ENCODE data around the gene TMEM119.

Gene TMEM119

DNA sequence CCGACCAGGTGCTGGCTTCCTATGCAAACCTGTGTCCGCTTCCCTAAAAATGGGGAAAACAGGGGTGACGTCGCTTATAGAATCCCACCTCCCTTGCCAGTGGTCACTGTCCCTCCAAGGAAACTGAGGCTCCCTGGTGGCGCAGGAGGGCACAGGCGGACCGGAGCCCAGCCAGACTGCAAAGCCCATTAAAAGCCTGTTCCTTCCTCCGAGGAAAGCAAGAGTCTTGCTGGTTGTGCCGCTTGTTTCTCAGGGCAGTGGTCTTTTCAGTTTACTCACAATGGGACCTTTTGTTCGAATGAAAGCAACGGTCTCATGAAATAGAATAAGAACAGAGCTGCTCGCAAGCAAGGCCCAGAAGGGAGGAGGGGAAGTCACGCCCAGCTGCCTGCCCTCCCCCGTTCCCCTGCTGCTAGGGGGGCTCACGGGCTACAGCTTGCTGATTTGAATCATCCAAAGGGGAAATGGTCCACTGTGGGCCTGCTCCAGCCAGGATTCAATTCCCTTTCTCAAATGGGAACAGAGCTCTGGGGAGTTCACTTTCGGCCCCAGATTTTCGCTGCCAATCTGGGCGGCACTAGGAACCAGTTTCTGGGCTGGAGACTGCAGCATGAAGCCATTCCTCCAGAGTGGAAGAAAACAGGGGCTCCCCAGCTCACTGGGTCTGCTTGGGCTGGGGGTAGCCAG is 40.4 kb upstream of the TMEM119 start:
- DNase-seq (ENCODE audit: low read depth), result no peak
- in situ Hi-C loops (cut with HindIII; ENCODE audit: low sequenced_read_pairs), result no loop called here
- no peak for TF ChIP-seq CTCF (IDR thresholded peaks at IDR 0.05; ENCODE audit: low read depth, low read length, missing control alignments)
- H3K4me3 ChIP-seq (ENCODE audit: low read depth, low read length), result no peak overlapping the region

DNA sequence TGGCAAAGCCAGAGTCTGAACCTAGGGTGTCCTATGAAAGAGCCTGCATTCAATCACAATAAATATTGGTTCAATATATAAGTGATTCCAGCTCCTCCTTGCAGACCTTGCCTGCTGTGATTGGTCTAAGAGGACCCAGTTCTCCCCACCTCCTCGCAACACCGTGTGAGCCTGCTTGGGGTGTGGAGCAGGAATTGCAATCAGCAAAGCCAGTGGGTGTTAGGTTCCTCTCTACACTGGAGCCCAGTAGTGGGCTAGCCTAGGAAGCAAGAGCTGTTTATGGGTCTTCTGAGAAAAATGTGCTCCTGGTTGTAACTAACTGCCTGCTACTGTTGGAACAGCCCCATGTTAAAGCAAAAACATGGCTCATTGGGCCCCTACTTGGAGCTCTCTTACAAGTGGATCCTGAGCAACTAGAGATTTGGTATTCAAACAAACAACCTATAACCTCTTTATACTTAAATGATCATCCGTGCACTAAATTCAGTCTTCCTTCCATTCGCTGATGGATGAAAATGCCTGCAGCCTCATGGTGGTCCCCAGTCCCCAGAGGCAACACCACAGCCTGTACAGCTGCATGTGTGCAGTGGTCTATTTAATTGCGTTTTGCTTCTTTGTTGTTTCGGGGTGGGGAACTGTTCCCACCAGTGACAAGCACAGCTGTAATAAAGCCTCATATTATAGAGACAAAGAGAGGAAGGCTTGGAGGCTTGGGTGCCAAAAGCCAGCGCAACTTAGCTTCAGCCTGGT is 39.5 kb upstream of the TMEM119 start:
- H3K4me3 ChIP-seq (ENCODE audit: low read depth, low read length), result no peak overlapping the region
- TF ChIP-seq CTCF (IDR thresholded peaks at IDR 0.05; ENCODE audit: low read depth, low read length, missing control alignments), result no peak
- in situ Hi-C loops (cut with HindIII; ENCODE audit: low sequenced_read_pairs), result no loop called here
- DNase-seq (ENCODE audit: low read depth), result no peak

DNA sequence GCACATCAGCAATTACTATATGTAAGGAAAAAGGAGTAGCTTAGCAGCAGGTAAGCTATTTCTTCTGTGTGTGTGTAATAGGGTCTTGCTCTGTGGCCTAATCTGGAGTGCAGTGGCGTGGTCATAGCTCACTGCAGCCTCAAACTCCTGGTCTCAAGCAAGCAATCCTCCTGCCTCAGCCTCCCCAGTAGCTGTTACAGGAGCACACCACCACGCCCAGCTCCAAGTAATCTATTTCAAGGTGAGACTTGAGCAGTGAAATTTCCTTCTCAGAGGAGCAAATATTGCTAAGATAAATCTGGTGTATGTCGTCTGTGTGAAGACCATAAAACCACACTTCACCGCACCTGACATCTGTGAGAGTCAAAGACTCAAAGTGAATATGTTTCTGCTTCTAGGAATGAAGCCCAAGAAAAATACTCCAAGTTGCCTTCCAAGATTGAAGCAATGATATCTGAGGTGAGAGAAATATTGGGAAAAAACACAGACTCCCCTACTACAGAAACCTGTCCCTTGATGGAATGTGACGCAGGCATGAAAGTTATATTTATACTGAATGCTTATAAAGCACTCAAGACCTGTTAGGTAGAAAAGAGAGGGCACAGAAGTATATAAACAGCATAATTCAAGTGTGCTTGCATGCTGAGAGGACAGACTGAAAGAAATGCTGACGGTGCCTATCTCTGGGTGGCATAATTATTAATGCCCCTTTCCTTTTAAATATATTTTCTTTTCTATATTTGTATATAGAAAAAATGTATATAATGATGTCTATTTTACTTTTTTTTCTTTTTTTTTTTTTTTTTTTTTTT is 38.3 kb upstream of the TMEM119 start:
- no peak overlapping the region for H3K4me3 ChIP-seq (ENCODE audit: low read depth, low read length)
- in situ Hi-C loops (cut with HindIII; ENCODE audit: low sequenced_read_pairs), result no loop called here
- no peak for TF ChIP-seq CTCF (IDR thresholded peaks at IDR 0.05; ENCODE audit: low read depth, low read length, missing control alignments)
- DNase-seq (ENCODE audit: low read depth), result no peak

DNA sequence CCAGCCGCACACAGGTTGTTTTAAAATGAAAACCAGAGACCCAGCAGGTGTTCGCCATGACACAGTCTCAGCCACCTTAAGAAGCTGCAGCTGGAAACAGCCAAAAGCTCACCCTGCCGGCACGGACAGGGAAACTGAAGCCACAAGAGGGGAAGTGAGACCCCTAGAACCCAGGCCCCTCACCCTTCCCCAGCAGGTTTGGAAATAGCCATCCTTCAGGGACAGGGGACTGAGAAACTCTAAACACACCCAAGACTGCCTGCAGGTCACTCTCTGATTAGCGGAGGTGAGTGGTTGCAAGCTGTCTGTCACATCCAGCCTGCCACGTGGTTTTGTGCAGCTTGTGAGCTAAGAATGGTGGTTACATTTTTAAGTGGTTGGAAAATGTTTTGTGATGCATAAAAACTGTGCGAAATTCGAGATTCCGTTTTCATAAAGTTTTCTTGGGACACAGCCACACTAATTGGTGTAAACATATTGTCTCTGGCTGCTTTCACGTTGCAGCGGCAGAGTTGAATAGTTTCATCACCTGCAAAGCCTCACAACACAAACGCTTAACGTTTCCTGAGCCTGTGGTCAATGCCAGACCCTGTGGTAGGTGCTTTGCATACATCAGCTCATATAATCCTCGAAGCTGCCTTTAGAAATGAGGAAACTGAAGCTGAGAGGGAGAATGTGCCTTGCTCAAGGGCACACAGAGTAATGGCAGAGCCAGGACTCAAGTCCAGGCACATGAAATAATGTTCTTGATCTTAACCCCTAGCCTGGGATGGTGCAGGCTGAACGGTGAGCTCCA is 37.5 kb upstream of the TMEM119 start:
- DNase-seq (ENCODE audit: low read depth), result no peak
- in situ Hi-C loops (cut with HindIII; ENCODE audit: low sequenced_read_pairs), result no loop called here
- TF ChIP-seq CTCF (IDR thresholded peaks at IDR 0.05; ENCODE audit: low read depth, low read length, missing control alignments), result no peak
- no peak overlapping the region for H3K4me3 ChIP-seq (ENCODE audit: low read depth, low read length)

DNA sequence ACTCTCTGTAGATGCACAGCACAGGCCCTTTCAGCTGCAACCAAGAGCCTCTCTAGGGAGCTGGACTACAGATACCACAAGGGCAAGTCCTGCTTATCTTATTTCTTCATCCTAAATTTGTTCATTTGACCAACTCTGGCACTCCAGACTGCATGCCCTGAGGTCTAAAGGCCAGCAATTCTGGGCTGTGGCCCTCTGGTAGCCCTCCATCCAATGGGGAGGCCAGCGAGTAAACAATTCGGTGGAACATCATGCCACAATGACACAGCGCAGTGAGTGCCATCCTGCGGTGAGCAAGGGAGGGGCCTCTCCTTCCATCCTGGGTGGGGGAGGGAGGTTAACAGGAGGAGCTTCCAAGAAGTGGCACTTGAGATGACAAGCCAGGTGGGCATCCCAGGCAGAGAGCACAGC is 36.5 kb upstream of the TMEM119 start:
- in situ Hi-C loops (cut with HindIII; ENCODE audit: low sequenced_read_pairs), result loop anchor here (5.0 kb wide), 1 partner anchor 72 kb away; the partner anchor contains the start of genes ISCU and SART3
- H3K4me3 ChIP-seq (ENCODE audit: low read depth, low read length), result no peak overlapping the region
- DNase-seq (ENCODE audit: low read depth), result no peak

More for the DNA sequence above, 36.5 kb upstream of the TMEM119 start:
- no peak for TF ChIP-seq CTCF (IDR thresholded peaks at IDR 0.05; ENCODE audit: low read depth, low read length, missing control alignments)
